ENCODE results near the gene TYW5.
"Not testable (repeated sequence)": the region's sequence is repeated elsewhere in the genome, so short reads cannot be mapped to it uniquely, and the experiment has no call there.

TYW5 gene

GRCh38 chr2:199922856-199923255 is 32.4 kb downstream of the TYW5 start:
- DNase-seq (ENCODE audit: low spot score): no peak

GRCh38 chr2:199916980-199917379 is 38.3 kb downstream of the TYW5 start:
- no peak for DNase-seq (ENCODE audit: low spot score)

GRCh38 chr2:199914372-199914958 is 40.8 kb downstream of the TYW5 start:
- no peak for DNase-seq (ENCODE audit: low spot score)

GRCh38 chr2:199912553-199913114 is 42.7 kb downstream of the TYW5 start:
- not testable (repeated sequence) for DNase-seq (ENCODE audit: low spot score)

GRCh38 chr2:199911877-199912161 is 43.5 kb downstream of the TYW5 start:
- DNase-seq (ENCODE audit: low spot score): no peak

- peak; percentile 99 for DNase-seq (ENCODE audit: low spot score)
These were observed 44.0 kb downstream of the TYW5 start, which contains the start of gene C2orf69 for GRCh38 chr2:199911052-199911876. TSS of gene C2orf69 (plus strand) at chr2:199911293. CDS start at chr2:199911439, 146 bp downstream.

GRCh38 chr2:199910338-199911051 is 44.8 kb downstream of the TYW5 start:
- DNase-seq (ENCODE audit: low spot score): no peak

- DNase-seq (ENCODE audit: low spot score): no peak
These were observed 48.1 kb downstream of the TYW5 start for GRCh38 chr2:199907008-199907714.

- no peak for DNase-seq (ENCODE audit: low spot score)
These were observed 52.2 kb downstream of the TYW5 start for GRCh38 chr2:199903111-199903510.

- DNase-seq (ENCODE audit: low spot score): no peak
These were observed 52.7 kb downstream of the TYW5 start for GRCh38 chr2:199902486-199903110.

GRCh38 chr2:199901942-199902341 is 53.3 kb downstream of the TYW5 start:
- no peak for DNase-seq (ENCODE audit: low spot score)

- DNase-seq (ENCODE audit: low spot score): no peak
These were observed 58.7 kb downstream of the TYW5 start for GRCh38 chr2:199896617-199897016.

GRCh38 chr2:199895406-199895805 is 59.9 kb downstream of the TYW5 start:
- DNase-seq (ENCODE audit: low spot score): no peak

- no peak for DNase-seq (ENCODE audit: low spot score)
These were observed 71.6 kb downstream of the TYW5 start for GRCh38 chr2:199883474-199884212.

GRCh38 chr2:199882667-199883066 is 72.6 kb downstream of the TYW5 start:
- DNase-seq (ENCODE audit: low spot score): no peak

Small RNAs within 50 kb of the gene (small RNA-seq; reads per million reads assigned to genes)
- 0 reads per million in 2 experiments for gene RN7SL717P
